ENCODE measurements around the gene SEMA3C. TPM values are rescaled to one million over a fixed set of nuclear protein-coding genes. Genes with fewer than 3 reads are reported as not detected.

Gene SEMA3C
- total RNA-seq, 1 experiment from 2014 or later, result 13.3 TPM

GRCh38 chr7:80711531-80711930 is 207.3 kb downstream of the SEMA3C start:
- POLR2A ChIA-PET (ENCODE audit: low non-redundant PET), result no interaction called here
- CTCF ChIA-PET, result no interaction called here
- TF ChIP-seq, protein P1, sequence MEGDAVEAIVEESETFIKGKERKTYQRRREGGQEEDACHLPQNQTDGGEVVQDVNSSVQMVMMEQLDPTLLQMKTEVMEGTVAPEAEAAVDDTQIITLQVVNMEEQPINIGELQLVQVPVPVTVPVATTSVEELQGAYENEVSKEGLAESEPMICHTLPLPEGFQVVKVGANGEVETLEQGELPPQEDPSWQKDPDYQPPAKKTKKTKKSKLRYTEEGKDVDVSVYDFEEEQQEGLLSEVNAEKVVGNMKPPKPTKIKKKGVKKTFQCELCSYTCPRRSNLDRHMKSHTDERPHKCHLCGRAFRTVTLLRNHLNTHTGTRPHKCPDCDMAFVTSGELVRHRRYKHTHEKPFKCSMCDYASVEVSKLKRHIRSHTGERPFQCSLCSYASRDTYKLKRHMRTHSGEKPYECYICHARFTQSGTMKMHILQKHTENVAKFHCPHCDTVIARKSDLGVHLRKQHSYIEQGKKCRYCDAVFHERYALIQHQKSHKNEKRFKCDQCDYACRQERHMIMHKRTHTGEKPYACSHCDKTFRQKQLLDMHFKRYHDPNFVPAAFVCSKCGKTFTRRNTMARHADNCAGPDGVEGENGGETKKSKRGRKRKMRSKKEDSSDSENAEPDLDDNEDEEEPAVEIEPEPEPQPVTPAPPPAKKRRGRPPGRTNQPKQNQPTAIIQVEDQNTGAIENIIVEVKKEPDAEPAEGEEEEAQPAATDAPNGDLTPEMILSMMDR (conservative IDR thresholded peaks at IDR 0.05; ENCODE audit: low read depth, low read length), result no peak
- TF ChIP-seq EZH2 (IDR thresholded peaks at IDR 0.05; ENCODE audit: borderline replicate concordance, low read depth, low read length, poor library complexity, severe bottlenecking), result no peak
- Histone ChIP-seq H3K36me3 (ENCODE audit: insufficient read depth, low read length, poor library complexity, severe bottlenecking) (no peaks in the 10 kb centered on the region), H3K4me1 (ENCODE audit: insufficient read depth, low read length, poor library complexity, severe bottlenecking) (no peaks in the 10 kb centered on the region), H3K27ac (ENCODE audit: low read depth, low read length, poor library complexity, severe bottlenecking) (no peak overlapping the region), H3K27me3 (replicated peaks; ENCODE audit: insufficient read depth, low read depth, low read length, poor library complexity) (no peaks in the 10 kb centered on the region), H3K4me3 (ENCODE audit: low read depth, low read length, poor library complexity, severe bottlenecking) (no peak overlapping the region), H3K9me3 (ENCODE audit: low read depth, low read length, poor library complexity, severe bottlenecking) (no peaks in the 10 kb centered on the region)
- no TSS peak for BruUV-seq (replicated peaks)
- intact Hi-C loops (cut with micrococcal nuclease; ENCODE audit: unreplicated experiment), result no loop called here
- DNase-seq (ENCODE audit: low spot score), result peak; percentile 60

DNA sequence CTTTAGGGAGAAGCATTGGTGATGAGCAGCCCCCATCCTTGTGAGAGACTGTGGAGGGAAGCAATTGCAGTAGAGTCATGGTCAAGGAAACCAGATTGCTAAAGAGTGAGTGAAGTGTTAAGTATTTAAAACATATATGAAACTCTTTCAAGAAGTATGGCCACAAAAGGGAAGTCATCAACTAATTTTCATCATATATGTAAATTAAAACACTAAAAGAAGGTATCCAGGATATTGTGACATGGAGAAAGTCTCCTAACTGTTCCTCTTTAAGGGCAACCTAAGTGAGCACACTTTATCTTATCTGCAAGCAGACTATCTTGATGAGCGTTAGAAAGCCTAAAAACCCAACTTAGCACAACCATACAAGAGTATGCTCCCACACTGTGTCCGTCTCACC is 210.7 kb downstream of the SEMA3C start:
- H3K4me3 ChIP-seq (ENCODE audit: low read depth, low read length, poor library complexity, severe bottlenecking), result no peak overlapping the region
- no peaks in the 10 kb centered on the region for H3K27me3 ChIP-seq (replicated peaks; ENCODE audit: insufficient read depth, low read depth, low read length, poor library complexity)
- no peak for DNase-seq (ENCODE audit: low spot score)
- no peak overlapping the region for H3K27ac ChIP-seq (ENCODE audit: low read depth, low read length, poor library complexity, severe bottlenecking)
- intact Hi-C loops (cut with micrococcal nuclease; ENCODE audit: unreplicated experiment), result no loop called here
- H3K36me3 ChIP-seq (ENCODE audit: insufficient read depth, low read length, poor library complexity, severe bottlenecking), result no peaks in the 10 kb centered on the region
- no peaks in the 10 kb centered on the region for H3K9me3 ChIP-seq (ENCODE audit: low read depth, low read length, poor library complexity, severe bottlenecking)
- no TSS peak for BruUV-seq (replicated peaks)
- TF ChIP-seq EZH2 (IDR thresholded peaks at IDR 0.05; ENCODE audit: borderline replicate concordance, low read depth, low read length, poor library complexity, severe bottlenecking), result no peak
- TF ChIP-seq, protein P1 (conservative IDR thresholded peaks at IDR 0.05; ENCODE audit: low read depth, low read length), result no peak
- ChIA-PET POLR2A (ENCODE audit: low non-redundant PET) (no interaction called here), CTCF (no interaction called here)
- H3K4me1 ChIP-seq (ENCODE audit: insufficient read depth, low read length, poor library complexity, severe bottlenecking), result no peaks in the 10 kb centered on the region

- TF ChIP-seq, protein P1 (conservative IDR thresholded peaks at IDR 0.05; ENCODE audit: low read depth, low read length), result no peak
- TF ChIP-seq EZH2 (IDR thresholded peaks at IDR 0.05; ENCODE audit: borderline replicate concordance, low read depth, low read length, poor library complexity, severe bottlenecking), result no peak
- no TSS peak for BruUV-seq (replicated peaks)
- CTCF ChIA-PET, result no interaction called here
- no peak for DNase-seq (ENCODE audit: low spot score)
- Histone ChIP-seq H3K4me3 (ENCODE audit: low read depth, low read length, poor library complexity, severe bottlenecking) (no peak overlapping the region), H3K9me3 (ENCODE audit: low read depth, low read length, poor library complexity, severe bottlenecking) (no peaks in the 10 kb centered on the region), H3K27ac (ENCODE audit: low read depth, low read length, poor library complexity, severe bottlenecking) (no peak overlapping the region), H3K27me3 (replicated peaks; ENCODE audit: insufficient read depth, low read depth, low read length, poor library complexity) (no peaks in the 10 kb centered on the region), H3K4me1 (ENCODE audit: insufficient read depth, low read length, poor library complexity, severe bottlenecking) (no peaks in the 10 kb centered on the region), H3K36me3 (ENCODE audit: insufficient read depth, low read length, poor library complexity, severe bottlenecking) (no peaks in the 10 kb centered on the region)
- POLR2A ChIA-PET (ENCODE audit: low non-redundant PET), result no interaction called here
- intact Hi-C loops (cut with micrococcal nuclease; ENCODE audit: unreplicated experiment), result no loop called here
Observed at GRCh38 chr7:80707318-80707717, 211.5 kb downstream of the SEMA3C start.

Measured in A673 (cell line).